ENCODE data around the gene CHD2.
A peak's percentile ranks its signal among the peaks of the same experiment; 100 is the strongest.

CHD2 gene

GRCh38 chr15:92881802-92882696, 18.1 kb upstream of the CHD2 start:
- DNase-seq (ENCODE audit: low read depth), result peak; percentile 100
- peak overlapping the region; percentile 42 for H3K4me3 ChIP-seq (ENCODE audit: low read depth, low read length)
- TF ChIP-seq CTCF (IDR thresholded peaks at IDR 0.05; ENCODE audit: low read depth, low read length, missing control alignments), result no peak

DNA sequence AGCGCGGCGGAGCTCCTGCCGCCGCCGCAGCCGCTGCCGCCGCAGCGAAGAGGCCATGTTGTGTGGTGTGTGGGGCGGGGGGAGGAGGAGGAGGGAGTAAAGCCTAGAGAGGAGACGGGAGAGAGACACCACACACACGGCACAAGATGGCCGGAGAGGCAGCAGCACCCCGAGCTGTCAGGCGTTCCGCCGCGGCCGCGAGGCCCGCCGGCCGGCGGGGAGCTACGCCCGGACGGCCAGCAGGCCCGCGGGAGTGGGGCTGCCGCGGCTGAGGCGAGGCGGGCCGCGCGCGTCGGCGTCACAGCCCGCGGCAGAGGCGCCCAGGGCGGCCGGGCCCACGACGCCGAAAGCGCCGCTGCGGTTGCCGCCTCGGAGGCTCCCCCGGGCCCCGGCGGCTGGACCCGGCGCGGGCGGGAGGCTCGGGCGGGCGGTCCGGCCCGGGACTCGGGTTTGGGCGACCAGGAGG, 17.4 kb upstream of the CHD2 start:
- TF ChIP-seq CTCF (IDR thresholded peaks at IDR 0.05; ENCODE audit: low read depth, low read length, missing control alignments), result no peak
- peak overlapping the region; percentile 96 for H3K4me3 ChIP-seq (ENCODE audit: low read depth, low read length)
- DNase-seq (ENCODE audit: low read depth), result no peak

- DNase-seq (ENCODE audit: low read depth), result no peak
Measured at GRCh38 chr15:92883163-92883875, 16.8 kb upstream of the CHD2 start.

GRCh38 chr15:92883876-92884435, 16.2 kb upstream of the CHD2 start:
- TF ChIP-seq CTCF (IDR thresholded peaks at IDR 0.05; ENCODE audit: low read depth, low read length, missing control alignments), result no peak
- H3K4me3 ChIP-seq (ENCODE audit: low read depth, low read length), result peak overlapping the region; percentile 96
- DNase-seq (ENCODE audit: low read depth), result no peak

More at GRCh38 chr15:92883163-92883875, 16.8 kb upstream of the CHD2 start:
- no peak for TF ChIP-seq CTCF (IDR thresholded peaks at IDR 0.05; ENCODE audit: low read depth, low read length, missing control alignments)
- H3K4me3 ChIP-seq (ENCODE audit: low read depth, low read length), result peak overlapping the region; percentile 96

DNA sequence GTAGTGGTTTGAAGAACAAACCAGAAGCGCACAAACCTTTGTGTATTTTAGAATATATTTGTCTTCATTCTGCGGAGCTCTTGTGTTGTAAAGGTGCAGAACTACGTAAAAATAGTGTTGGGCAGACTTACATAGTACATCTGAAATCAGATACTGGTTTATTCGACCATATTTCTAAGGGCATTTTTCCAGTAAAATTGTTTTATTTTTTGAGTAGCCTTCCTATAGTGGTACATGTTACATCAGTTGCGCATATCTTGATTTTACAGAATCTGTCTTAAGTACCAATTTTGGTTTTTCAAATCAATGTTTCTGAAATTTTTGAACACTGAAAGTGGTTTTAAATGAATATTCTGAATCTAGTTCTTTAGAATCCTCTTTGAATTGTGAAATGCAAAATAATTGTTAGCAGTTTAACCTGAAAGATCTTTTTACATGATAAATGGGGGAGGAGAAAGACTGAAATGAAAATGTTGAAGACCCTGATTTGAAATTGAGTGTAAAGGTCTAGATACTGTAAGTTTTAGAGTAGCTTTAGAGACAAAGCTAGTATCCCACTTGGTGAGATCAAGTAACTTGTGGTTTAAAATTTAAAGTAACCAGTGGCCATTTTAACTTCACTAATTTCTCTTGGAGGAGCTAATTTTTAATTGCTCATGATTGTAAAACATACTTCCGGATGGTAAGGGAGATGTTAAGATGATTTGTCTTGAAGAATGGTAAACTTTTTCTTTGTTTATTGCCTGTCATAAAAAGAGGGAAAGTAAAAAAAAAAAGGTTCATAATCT, 15.5 kb upstream of the CHD2 start:
- TF ChIP-seq CTCF (IDR thresholded peaks at IDR 0.05; ENCODE audit: low read depth, low read length, missing control alignments), result no peak
- peak overlapping the region; percentile 96 for H3K4me3 ChIP-seq (ENCODE audit: low read depth, low read length)
- DNase-seq (ENCODE audit: low read depth), result no peak
